Fibroblast of lung (primary cell): ENCODE results near the gene SLC30A2. TPM values are rescaled to one million over a fixed set of nuclear protein-coding genes. Genes with fewer than 3 reads are reported as not detected.

Experiments used
- DNase-seq, 2 donors: peaks; one replicate each; pipeline versions ENCODE4 v3.0.0 to v3.0.0-alpha.2; 2010; ENCODE audit warnings: low read depth in 2 of 2
- H2AFZ ChIP-seq: 2 replicates; pipeline ENCODE4 v1.5.1; 2012; ENCODE audit warnings: low read length, control low read depth, inconsistent platforms
- H3K27ac ChIP-seq: 2 replicates; pipeline ENCODE4 v1.5.1; 2011; ENCODE audit warnings: low read length, control low read depth; ENCODE audit not compliant: insufficient read depth
- H3K27me3 ChIP-seq: 2 replicates; pipeline ENCODE4 v1.5.1; 2011; ENCODE audit warnings: mild to moderate bottlenecking, low read length; ENCODE audit not compliant: control insufficient read depth, insufficient read depth
- H3K36me3 ChIP-seq: 2 replicates; pipeline ENCODE4 v1.5.1; 2011; ENCODE audit warnings: low read length; ENCODE audit not compliant: control insufficient read depth, insufficient read depth
- H3K4me1 ChIP-seq: 2 replicates; pipeline ENCODE4 v1.5.1; 2011; ENCODE audit warnings: low read length; ENCODE audit not compliant: control insufficient read depth, insufficient read depth; ENCODE audit errors: extremely low read depth
- H3K4me2 ChIP-seq: 2 replicates; pipeline ENCODE4 v1.5.1; 2011; ENCODE audit warnings: low read length, control low read depth; ENCODE audit not compliant: insufficient read depth; ENCODE audit errors: extremely low read depth
- H3K4me3 ChIP-seq, 4 experiments: fragments of 200-600 bp in 1 of 4; sonication (generic) in 1 of 4; replicated peaks in 1 of 4; 2 replicates each; pipeline ENCODE4 v1.5.1; 2011 to 2016; ENCODE audit warnings: low read length in 4 of 4, low read depth in 3 of 4, mild to moderate bottlenecking in 3 of 4, control low read depth in 2 of 4, inconsistent platforms in 1 of 4, mixed read lengths in 1 of 4; ENCODE audit not compliant: insufficient read depth in 1 of 4; ENCODE audit errors: control extremely low read depth in 1 of 4
- H3K79me2 ChIP-seq: 2 replicates; pipeline ENCODE4 v1.5.1; 2012; ENCODE audit warnings: mild to moderate bottlenecking, low read length, inconsistent platforms; ENCODE audit not compliant: control insufficient read depth, insufficient read depth
- H3K9ac ChIP-seq: 2 replicates; pipeline ENCODE4 v1.5.1; 2011; ENCODE audit warnings: mild to moderate bottlenecking, low read length, control low read depth; ENCODE audit not compliant: insufficient read depth
- H3K9me3 ChIP-seq: 2 replicates; pipeline ENCODE4 v1.5.1; 2012; ENCODE audit warnings: low read depth, low read length; ENCODE audit not compliant: control insufficient read depth, insufficient read depth
- H4K20me1 ChIP-seq: 2 replicates; pipeline ENCODE4 v1.5.1; 2011; ENCODE audit warnings: low read length; ENCODE audit not compliant: control insufficient read depth, insufficient read depth; ENCODE audit errors: extremely low read depth
- CTCF ChIP-seq, 2 donors: IDR thresholded peaks in 1 of 2; conservative IDR thresholded peaks in 1 of 2; 1 replicate in 1 of 2; 2 replicates in 1 of 2; pipeline ENCODE4 v1.5.1; 2011 to 2012; ENCODE audit warnings: low read length in 2 of 2, control low read depth in 1 of 2, inconsistent platforms in 1 of 2, low read depth in 1 of 2, mild to moderate bottlenecking in 1 of 2
- EZH2 ChIP-seq: IDR thresholded peaks from 2 replicates; pipeline ENCODE4 v1.5.1; 2012; ENCODE audit warnings: low read length, control low read depth, mild to moderate bottlenecking; ENCODE audit errors: missing control alignments
- polyA plus RNA-seq, 2 donors: library from polyadenylated mRNA; depleted of rRNA in 1 of 2; stranded (reverse) in 1 of 2; unstranded in 1 of 2; fragments of >200 nt; gene quantifications; 2 replicates each; pipeline ENCODE4 v1.2.1, GENCODE V29; 2011 to 2012; ENCODE audit warnings: missing spikeins in 1 of 2
- total RNA-seq: library from RNA; depleted of rRNA; stranded (reverse); fragments of >200 nt; gene quantifications from 2 replicates; pipeline ENCODE4 v1.2.1, GENCODE V29; 2014

SLC30A2 gene
- total and polyA plus RNA-seq, 2 donors (not counting 1 experiment from before 2014, with no cell fraction given), result not detected

- Histone ChIP-seq H3K79me2 (no peaks in the 10 kb centered on the region), H3K4me3 (no peak overlapping the region), H3K36me3 (no peaks in the 10 kb centered on the region), H4K20me1 (no peaks in the 10 kb centered on the region), H2AFZ (no peak overlapping the region), H3K4me2 (no peak overlapping the region), H3K9ac (no peak overlapping the region), H3K27ac (no peak overlapping the region), H3K27me3 (peaks cover 14% of the 10 kb centered on the region), H3K4me1 (no peaks in the 10 kb centered on the region), H3K9me3 (no peaks in the 10 kb centered on the region)
- TF ChIP-seq CTCF (conservative IDR thresholded peaks at IDR 0.05 in 1 of 2, IDR thresholded peaks at IDR 0.05 in 1 of 2; ENCODE audit: low read depth in 1 of 2, low read length in 2 of 2), result no peak
- no peak for DNase-seq
Measured at GRCh38 chr1:26092422-26092821, 46.5 kb upstream of the SLC30A2 start.

- no peaks in the 10 kb centered on the region for H3K4me1 ChIP-seq
Measured at GRCh38 chr1:26090893-26091292, 45.0 kb upstream of the SLC30A2 start.

GRCh38 chr1:26089125-26089524 is 43.2 kb upstream of the SLC30A2 start:
- no peak overlapping the region for H3K9ac ChIP-seq
- no peaks in the 10 kb centered on the region for H3K4me1 ChIP-seq
- peaks cover 10% of the 10 kb centered on the region for H3K27me3 ChIP-seq
- H4K20me1 ChIP-seq, result no peaks in the 10 kb centered on the region
- H3K36me3 ChIP-seq, result no peaks in the 10 kb centered on the region
- no peak overlapping the region for H3K27ac ChIP-seq
- H3K4me3 ChIP-seq, result no peak overlapping the region
- no peak for TF ChIP-seq EZH2
- no peak for TF ChIP-seq CTCF (conservative IDR thresholded peaks at IDR 0.05 in 1 of 2, IDR thresholded peaks at IDR 0.05 in 1 of 2; ENCODE audit: low read depth in 1 of 2, low read length in 2 of 2)
- no peak overlapping the region for H3K4me2 ChIP-seq
- H3K79me2 ChIP-seq, result no peaks in the 10 kb centered on the region
- no peak overlapping the region for H2AFZ ChIP-seq
- H3K9me3 ChIP-seq, result no peaks in the 10 kb centered on the region
- no peak for DNase-seq

More at GRCh38 chr1:26090893-26091292, 45.0 kb upstream of the SLC30A2 start:
- Histone ChIP-seq H3K79me2 (no peaks in the 10 kb centered on the region), H3K9ac (no peak overlapping the region), H2AFZ (no peak overlapping the region), H4K20me1 (no peaks in the 10 kb centered on the region), H3K36me3 (no peaks in the 10 kb centered on the region), H3K4me3 (no peak overlapping the region), H3K4me2 (no peak overlapping the region), H3K27me3 (peaks cover 14% of the 10 kb centered on the region), H3K27ac (no peak overlapping the region), H3K9me3 (no peaks in the 10 kb centered on the region)
- TF ChIP-seq CTCF (conservative IDR thresholded peaks at IDR 0.05 in 1 of 2, IDR thresholded peaks at IDR 0.05 in 1 of 2; ENCODE audit: low read depth in 1 of 2, low read length in 2 of 2) (no peak), EZH2 (no peak)
- no peak for DNase-seq
